Endothelial cell of umbilical vein (primary cell): ENCODE results near the gene INO80C. TPM values are rescaled to one million over a fixed set of nuclear protein-coding genes. Genes with fewer than 3 reads are reported as not detected.

ENCODE experiments used
- BruUV-seq: library from RNA; stranded (reverse); fragments of 400-500 nt; replicated peaks from 2 replicates; lab custom pipeline; 2021; lab: Mats Ljungman, UMichigan
- CTCF ChIA-PET: fragments of 300-600, 350-600 bp; sonication (Branson Sonifier 250); formaldehyde crosslinking; loops from one replicate; lab custom pipeline; 2021; ENCODE audit warnings: antibody characterized with exemption, inconsistent platforms; lab: Charles Lee
- POLR2A ChIA-PET: fragments of 300-600, 350-600 bp; sonication (Branson Sonifier 250); formaldehyde crosslinking; loops from one replicate; lab custom pipeline; 2021; ENCODE audit warnings: antibody characterized with exemption, inconsistent platforms; lab: Charles Lee
- DNase-seq: peaks from one replicate; pipeline ENCODE4 v3.0.0-alpha.2; 2011; ENCODE audit warnings: low read depth, low spot score
- FAIRE-seq: peaks from 2 replicates; lab custom pipeline; 2011; peaks lifted over from hg19 to GRCh38; lab: Jason Lieb, UNC
- H2AFZ ChIP-seq: 2 replicates; pipeline ENCODE4 v1.6.0; 2012; ENCODE audit warnings: low read depth, low read length, control low read depth, inconsistent platforms
- H3K27ac ChIP-seq: 2 replicates; pipeline ENCODE4 v1.5.1; 2011; ENCODE audit warnings: low read depth, mild to moderate bottlenecking, control low read depth, low read length, moderate library complexity; ENCODE audit not compliant: insufficient read depth
- H3K27me3 ChIP-seq, 2 experiments: 2 replicates each; pipeline versions ENCODE4 v1.6.0 to v1.6.1; 2011; ENCODE audit warnings: low read length in 2 of 2, mixed read lengths in 1 of 2; ENCODE audit not compliant: control insufficient read depth in 2 of 2, insufficient read depth in 2 of 2
- H3K36me3 ChIP-seq, 2 experiments: 2 replicates in 1 of 2; 3 replicates in 1 of 2; pipeline ENCODE4 v1.5.1; 2011; ENCODE audit warnings: low read length in 2 of 2, mild to moderate bottlenecking in 1 of 2, moderate library complexity in 1 of 2; ENCODE audit not compliant: control insufficient read depth in 2 of 2, insufficient read depth in 2 of 2; ENCODE audit errors: extremely low read depth in 1 of 2
- H3K4me1 ChIP-seq: 3 replicates; pipeline ENCODE4 v1.5.1; 2011; ENCODE audit warnings: mild to moderate bottlenecking, low read length; ENCODE audit not compliant: control insufficient read depth, insufficient read depth; ENCODE audit errors: extremely low read depth
- H3K4me2 ChIP-seq: 2 replicates; pipeline ENCODE4 v1.6.1; 2011; ENCODE audit warnings: low read length, control low read depth, mixed read lengths; ENCODE audit not compliant: insufficient read depth
- H3K4me3 ChIP-seq, 3 experiments: fragments of 200-600 bp in 1 of 3; sonication (generic), shearing (Covaris generic) in 1 of 3; replicated peaks in 1 of 3; 2 replicates each; pipeline ENCODE4 v1.5.1; 2011 to 2016; ENCODE audit warnings: control low read depth in 3 of 3, low read length in 3 of 3, mild to moderate bottlenecking in 2 of 3, inconsistent platforms in 1 of 3, low read depth in 1 of 3, moderate library complexity in 1 of 3; ENCODE audit not compliant: insufficient read depth in 1 of 3
- H3K79me2 ChIP-seq: 2 replicates; pipeline ENCODE4 v1.6.0; 2012; ENCODE audit warnings: low read length, inconsistent platforms; ENCODE audit not compliant: control insufficient read depth, insufficient read depth
- H3K9ac ChIP-seq: replicated peaks from 2 replicates; pipeline ENCODE3; 2011; ENCODE audit warnings: low read length, control low read depth; ENCODE audit not compliant: insufficient read depth; ENCODE audit errors: extremely low read depth
- H3K9me1 ChIP-seq: replicated peaks from 3 replicates; pipeline ENCODE4 v1.6.0; 2011; ENCODE audit warnings: mild to moderate bottlenecking, low read length; ENCODE audit not compliant: control insufficient read depth, insufficient read depth; ENCODE audit errors: extremely low read depth
- H3K9me3 ChIP-seq: replicated peaks from 2 replicates; pipeline ENCODE4 v1.5.1; 2012; ENCODE audit warnings: low read length, inconsistent platforms; ENCODE audit not compliant: control insufficient read depth, insufficient read depth
- H4K20me1 ChIP-seq: replicated peaks from 2 replicates; pipeline ENCODE3; 2011; ENCODE audit warnings: mild to moderate bottlenecking, low read length; ENCODE audit not compliant: control insufficient read depth, insufficient read depth; ENCODE audit errors: extremely low read depth
- EZH2 ChIP-seq: IDR thresholded peaks from 2 replicates; pipeline ENCODE4 v1.6.1; 2012; ENCODE audit warnings: borderline replicate concordance, low read depth, mild to moderate bottlenecking, moderate library complexity, low read length, inconsistent platforms; ENCODE audit not compliant: severe bottlenecking
- FOS ChIP-seq: IDR thresholded peaks from 2 replicates; pipeline ENCODE4 v1.6.1; 2011; ENCODE audit warnings: mild to moderate bottlenecking, low read length, moderate library complexity, borderline replicate concordance; ENCODE audit not compliant: insufficient read depth
- GATA2 ChIP-seq: IDR thresholded peaks from 2 replicates; pipeline ENCODE4 v1.7.0; 2011; ENCODE audit warnings: low read depth, mild to moderate bottlenecking, moderate library complexity, mixed read lengths, low read length; ENCODE audit not compliant: insufficient read length, insufficient read depth
- JUN ChIP-seq: IDR thresholded peaks from 2 replicates; pipeline ENCODE4 v1.6.1; 2011; ENCODE audit warnings: borderline replicate concordance, low read depth; ENCODE audit not compliant: insufficient read length, insufficient read depth
- MYC ChIP-seq: IDR thresholded peaks from one replicate; pipeline ENCODE4 v1.6.1; 2011; ENCODE audit warnings: mild to moderate bottlenecking, low read depth, low read length
- POLR2A ChIP-seq: IDR thresholded peaks from 2 replicates; pipeline ENCODE4 v1.6.1; 2012; ENCODE audit warnings: low read depth, mild to moderate bottlenecking, control low read depth, low read length
- POLR2AphosphoS5 ChIP-seq: IDR thresholded peaks from 2 replicates; pipeline ENCODE4 v1.6.1; 2012; ENCODE audit warnings: low read depth, mild to moderate bottlenecking, control low read depth, low read length, moderate library complexity; ENCODE audit not compliant: insufficient read depth
- dilution Hi-C: fragments of 300-500 bp; cut with MboI; formaldehyde crosslinking; loops from one replicate; pipeline ENCODE4 v1.15.0; 2019; ENCODE audit warnings: low sequenced_read_pairs; ENCODE audit not compliant: extremely low pct_ligation_motif_present
- intact Hi-C: fragments of 100-400 bp; cut with micrococcal nuclease; formaldehyde crosslinking; loops from one replicate; pipeline ENCODE4 v1.10.0; 2022
- polyA plus RNA-seq, 4 experiments: library from polyadenylated mRNA; depleted of rRNA in 3 of 4; stranded (reverse) in 3 of 4; unstranded in 1 of 4; fragments of >200 nt; gene quantifications; 2 replicates each; pipeline versions ENCODE4 v1.2.1 to v1.2.3, GENCODE V29; 2011 to 2012; ENCODE audit warnings: missing spikeins in 1 of 4
- total RNA-seq: library from RNA; stranded (reverse); gene quantifications from 2 replicates; pipeline ENCODE4 v1.2.3, GENCODE V29; 2021
- TF ChIP-seq, protein P1 (sequence below), 2 donors: IDR thresholded peaks; 1 replicate in 1 of 2; 2 replicates in 1 of 2; pipeline ENCODE4 v1.5.1; 2011; ENCODE audit warnings: low read length in 2 of 2, mild to moderate bottlenecking in 2 of 2, moderate library complexity in 2 of 2, control low read depth in 1 of 2, inconsistent platforms in 1 of 2, low read depth in 1 of 2; ENCODE audit not compliant: insufficient read depth in 1 of 2; ENCODE audit errors: extremely low read depth in 1 of 2
- TF ChIP-seq, protein P2 (sequence below): IDR thresholded peaks from 2 replicates; pipeline ENCODE4 v1.6.1; 2011; ENCODE audit not compliant: insufficient read depth, insufficient read length

The INO80C gene
- total and polyA plus RNA-seq, 2 donors (not counting 3 experiments of a cell fraction or from before 2014, with no cell fraction given) = 43.4 to 56.0 TPM

DNA sequence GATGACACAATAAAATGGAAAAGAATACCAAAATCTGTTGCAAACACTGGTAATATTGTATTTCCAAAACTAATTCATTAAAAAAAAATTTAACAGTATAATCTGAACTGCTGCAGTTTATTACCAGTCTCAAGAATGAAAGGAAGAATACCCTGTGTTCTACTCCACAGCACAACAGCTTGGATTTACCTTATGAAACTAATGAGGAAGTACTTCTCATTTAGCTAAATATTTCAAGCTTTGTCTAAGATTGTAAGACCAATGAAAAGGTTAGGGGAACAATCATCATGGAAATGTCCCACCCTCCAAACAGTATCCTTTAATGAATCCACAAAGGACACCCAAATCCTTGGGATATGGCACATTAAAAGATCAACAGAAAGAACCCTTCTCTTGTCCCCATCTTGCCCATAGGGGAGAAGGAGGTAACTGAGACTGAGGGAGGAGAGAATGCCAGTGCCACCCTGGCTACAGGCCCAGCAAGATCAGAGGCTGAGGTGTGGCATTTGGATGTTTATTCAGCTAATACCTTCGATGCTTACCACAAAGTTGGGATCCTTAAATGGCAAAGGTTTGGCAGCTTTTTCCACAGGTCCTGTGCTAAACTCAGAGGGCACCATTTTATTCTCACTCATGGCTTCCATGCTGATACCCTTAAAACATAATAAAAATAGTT, 17.7 kb downstream of the INO80C start:
- TF ChIP-seq POLR2AphosphoS5 (no peak), POLR2A (no peak), EZH2 (no peak), GATA2 (no peak), JUN (no peak), MYC (no peak), FOS (no peak)
- TF ChIP-seq, protein P1, sequence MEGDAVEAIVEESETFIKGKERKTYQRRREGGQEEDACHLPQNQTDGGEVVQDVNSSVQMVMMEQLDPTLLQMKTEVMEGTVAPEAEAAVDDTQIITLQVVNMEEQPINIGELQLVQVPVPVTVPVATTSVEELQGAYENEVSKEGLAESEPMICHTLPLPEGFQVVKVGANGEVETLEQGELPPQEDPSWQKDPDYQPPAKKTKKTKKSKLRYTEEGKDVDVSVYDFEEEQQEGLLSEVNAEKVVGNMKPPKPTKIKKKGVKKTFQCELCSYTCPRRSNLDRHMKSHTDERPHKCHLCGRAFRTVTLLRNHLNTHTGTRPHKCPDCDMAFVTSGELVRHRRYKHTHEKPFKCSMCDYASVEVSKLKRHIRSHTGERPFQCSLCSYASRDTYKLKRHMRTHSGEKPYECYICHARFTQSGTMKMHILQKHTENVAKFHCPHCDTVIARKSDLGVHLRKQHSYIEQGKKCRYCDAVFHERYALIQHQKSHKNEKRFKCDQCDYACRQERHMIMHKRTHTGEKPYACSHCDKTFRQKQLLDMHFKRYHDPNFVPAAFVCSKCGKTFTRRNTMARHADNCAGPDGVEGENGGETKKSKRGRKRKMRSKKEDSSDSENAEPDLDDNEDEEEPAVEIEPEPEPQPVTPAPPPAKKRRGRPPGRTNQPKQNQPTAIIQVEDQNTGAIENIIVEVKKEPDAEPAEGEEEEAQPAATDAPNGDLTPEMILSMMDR (IDR thresholded peaks at IDR 0.05; ENCODE audit: extremely low read depth in 1 of 2, insufficient read depth in 1 of 2, low read depth in 1 of 2, low read length in 2 of 2) = no peak
- TF ChIP-seq, protein P2, sequence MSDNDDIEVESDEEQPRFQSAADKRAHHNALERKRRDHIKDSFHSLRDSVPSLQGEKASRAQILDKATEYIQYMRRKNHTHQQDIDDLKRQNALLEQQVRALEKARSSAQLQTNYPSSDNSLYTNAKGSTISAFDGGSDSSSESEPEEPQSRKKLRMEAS = no peak
- FAIRE-seq = no peak

More for the DNA sequence above, 17.7 kb downstream of the INO80C start:
- Histone ChIP-seq H3K9ac (no peak overlapping the region), H3K4me1 (peaks cover 45% of the 10 kb centered on the region), H4K20me1 (no peaks in the 10 kb centered on the region), H3K27me3 (no peaks in the 10 kb centered on the region), H3K9me3 (no peaks in the 10 kb centered on the region), H3K4me2 (no peak overlapping the region), H2AFZ (peak overlapping the region; percentile 20), H3K4me3 (no peak overlapping the region), H3K36me3 (no peaks in the 10 kb centered on the region), H3K9me1 (no peaks in the 10 kb centered on the region), H3K79me2 (peaks cover 64% of the 10 kb centered on the region), H3K27ac (peak overlapping the region; percentile 90)
- dilution Hi-C loops (no loop called here), intact Hi-C loops (loop anchor here (1.0 to 2.0 kb wide), 3 partner anchors 10 to 17 kb away; partner anchors contain the start of gene INO80C)
- no peak for DNase-seq
- ChIA-PET CTCF (interaction anchor here (1.2 to 3.5 kb wide), 3 partner anchors 11 to 471 kb away, joined by 3 to 23 read pairs (median 3); no protein-coding TSS in a partner anchor), POLR2A (interaction anchor here (1.1 kb wide), 1 partner anchor 18 kb away, joined by 4 read pairs; the partner anchor contains the start of gene INO80C)
- BruUV-seq = no TSS peak
